Stimulated activated CD4-positive, alpha-beta T cell treated with anti-CD3 and anti-CD28 coated beads, Interleukin-2, amount 100 ng/mL, for 4 hours (primary cell): ENCODE data around the gene ZNF609.

Experiments used
- DNase-seq: peaks from one replicate; pipeline ENCODE4 v3.0.0-alpha.2; 2020; ENCODE audit warnings: low read depth

ZNF609 gene

DNA sequence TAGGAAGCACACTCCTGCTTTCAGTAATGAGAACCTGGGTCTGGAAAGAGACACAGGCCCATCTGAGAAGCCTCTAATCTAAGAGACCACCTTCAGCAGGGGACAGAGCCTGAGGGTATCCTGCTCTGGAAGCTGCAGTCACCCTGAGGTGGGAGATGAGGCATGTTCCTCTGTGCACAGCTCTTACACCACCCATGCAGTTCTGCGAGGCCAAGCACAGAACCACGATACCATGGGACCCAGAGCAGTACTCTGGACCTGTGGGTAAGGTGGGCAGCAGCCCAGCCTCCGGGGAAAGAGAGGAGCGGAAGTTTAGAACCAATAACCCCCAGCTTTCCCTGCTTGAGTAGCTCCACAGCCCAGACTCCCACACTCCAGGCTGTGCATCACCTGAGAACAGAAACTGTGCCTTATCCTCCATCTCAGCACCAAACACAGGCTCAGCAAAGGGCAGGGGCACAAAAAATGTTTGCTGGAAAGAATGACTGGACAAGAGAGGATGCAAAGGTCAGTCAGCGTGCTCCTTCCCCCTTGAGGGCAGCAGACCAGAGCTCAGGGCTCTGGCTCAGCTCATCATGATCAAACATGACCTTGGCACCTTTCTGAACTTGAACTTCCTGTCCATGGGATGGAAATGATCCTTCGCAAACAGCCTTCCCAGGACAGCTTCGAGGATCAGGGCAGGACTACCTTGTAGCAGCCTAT, 271.9 kb downstream of the ZNF609 start:
- DNase-seq, result no peak
